Stimulated activated naive CD8-positive, alpha-beta T cell treated with anti-CD3 and anti-CD28 coated beads, Interleukin-15, Interleukin-2, amounts not matched to agents 100 ng/mL and 50 ng/mL, for 24 hours (primary cell): Measurements from ENCODE around the gene ZNF599.
"Not testable (repeated sequence)": the region's sequence is repeated elsewhere in the genome, so short reads cannot be mapped to it uniquely, and the experiment has no call there.

Source experiments
- H3K27ac Mint-ChIP-seq: one replicate; pipeline ENCODE4 v1.8.0; 2021; ENCODE audit warnings: mild to moderate bottlenecking, mixed read lengths
- H3K27me3 Mint-ChIP-seq: one replicate; pipeline ENCODE4 v1.8.0; 2021; ENCODE audit warnings: mixed read lengths
- H3K36me3 Mint-ChIP-seq: one replicate; pipeline ENCODE4 v1.8.0; 2021; ENCODE audit warnings: low read depth, mixed read lengths
- H3K4me1 Mint-ChIP-seq: one replicate; pipeline ENCODE4 v1.8.0; 2021; ENCODE audit warnings: low read depth, mixed read lengths
- H3K4me3 Mint-ChIP-seq: one replicate; pipeline ENCODE4 v1.8.0; 2021; ENCODE audit warnings: mild to moderate bottlenecking, mixed read lengths
- H3K9me3 Mint-ChIP-seq: one replicate; pipeline ENCODE4 v1.8.0; 2021; ENCODE audit warnings: mixed read lengths

Gene ZNF599

DNA sequence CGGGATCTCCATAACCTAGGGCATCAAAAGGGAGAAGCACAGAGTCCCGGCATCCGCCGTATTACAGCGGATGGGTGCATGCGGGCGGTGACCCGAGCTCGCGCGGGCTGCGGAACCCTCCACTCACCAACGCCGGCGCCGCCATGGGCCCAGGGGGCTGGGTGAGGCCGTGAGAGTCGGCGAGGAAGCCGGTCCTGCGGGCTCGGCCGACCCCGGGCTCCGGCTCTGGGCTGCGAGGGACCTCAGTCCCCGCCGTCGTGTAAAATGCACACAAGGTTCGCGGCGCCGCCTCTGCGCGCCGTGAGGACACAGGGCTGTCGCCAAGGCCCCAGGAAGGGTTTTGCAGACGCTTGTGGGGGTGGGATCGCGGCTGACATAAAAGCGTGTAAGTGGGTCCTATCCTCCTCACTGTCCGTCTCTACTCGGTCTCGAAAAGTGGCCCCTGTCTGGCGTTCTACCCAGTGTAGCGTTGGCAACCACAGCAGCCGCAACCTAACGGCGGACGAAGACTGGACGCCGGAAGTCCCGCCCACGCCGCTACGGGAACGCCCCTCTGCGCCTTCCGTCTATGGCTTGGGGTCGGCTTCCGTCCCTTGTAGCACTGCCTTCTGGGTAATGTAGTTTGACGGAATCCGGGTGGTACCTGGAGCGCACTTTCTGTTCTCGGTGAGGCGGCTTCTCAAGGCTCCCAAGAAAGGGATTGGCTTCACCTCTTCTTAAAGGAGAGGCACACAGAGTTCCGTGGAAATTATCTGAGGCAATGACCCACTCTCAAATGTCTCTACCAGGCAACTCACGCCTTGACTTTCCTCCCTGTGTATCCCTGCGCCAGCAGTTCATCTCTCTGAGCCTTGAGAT lies at the start of gene ZNF599:
Gene ZNF599, minus strand, starts transcription at position 519 of the 858 bp plus-strand sequence. Its CDS starts 374 bp downstream, at position 145.
- Mint-ChIP-seq H3K27ac (peak within 1 kb of the TSS; percentile 83), H3K4me3 (peak within 1 kb of the TSS; percentile 90), H3K9me3 (peaks cover 11% of the 10 kb centered on the region), H3K36me3 (peaks cover 23% of the 10 kb centered on the region), H3K4me1 (peaks cover 15% of the 10 kb centered on the region), H3K27me3 (peaks cover 10% of the 10 kb centered on the region)

DNA sequence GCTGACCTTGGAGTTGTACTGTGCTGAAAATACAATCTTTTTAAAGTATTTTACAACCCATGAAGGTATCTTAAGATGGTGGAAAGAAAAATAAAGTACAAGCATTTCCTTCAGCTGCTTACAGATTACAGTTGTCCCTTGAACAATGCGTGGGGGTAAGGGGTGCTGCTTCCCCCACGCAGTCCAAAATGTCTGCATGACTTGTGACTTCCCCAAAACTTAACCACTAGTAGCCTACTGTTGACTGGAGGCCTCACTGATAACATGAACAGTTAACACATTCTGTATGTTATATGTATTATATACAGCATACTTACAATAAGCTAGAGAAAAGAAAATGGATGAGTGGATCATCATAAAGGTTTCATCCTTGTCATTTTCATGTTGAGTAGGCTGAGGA lies 45.3 kb upstream of the ZNF599 start:
- Mint-ChIP-seq H3K27me3 (no peaks in the 10 kb centered on the region), H3K36me3 (peaks cover 13% of the 10 kb centered on the region), H3K4me1 (no peaks in the 10 kb centered on the region), H3K4me3 (no peak overlapping the region), H3K27ac (no peak overlapping the region), H3K9me3 (no peaks in the 10 kb centered on the region)

DNA sequence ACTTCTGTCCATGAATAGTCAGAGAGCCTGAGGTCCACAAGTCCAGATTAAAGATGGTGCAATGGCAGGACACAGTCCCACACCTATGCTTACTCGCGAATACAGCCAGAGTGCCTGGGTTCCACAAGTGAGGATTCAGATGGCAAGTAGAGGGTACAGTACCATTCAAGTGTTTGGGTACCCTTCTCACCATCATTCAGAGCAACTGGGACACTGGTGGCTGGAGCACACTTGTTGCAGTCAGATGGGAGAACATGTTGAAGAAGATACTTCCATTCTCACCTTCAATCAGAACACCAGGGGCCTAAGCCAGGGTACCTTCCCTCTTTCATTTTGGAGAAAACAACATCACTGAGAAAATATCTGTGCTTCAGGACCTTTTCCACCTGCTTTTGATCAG lies 43.7 kb upstream of the ZNF599 start:
- Mint-ChIP-seq H3K27ac (no peak overlapping the region), H3K36me3 (peaks cover 13% of the 10 kb centered on the region), H3K27me3 (no peaks in the 10 kb centered on the region), H3K9me3 (no peaks in the 10 kb centered on the region), H3K4me1 (no peaks in the 10 kb centered on the region), H3K4me3 (no peak overlapping the region)

DNA sequence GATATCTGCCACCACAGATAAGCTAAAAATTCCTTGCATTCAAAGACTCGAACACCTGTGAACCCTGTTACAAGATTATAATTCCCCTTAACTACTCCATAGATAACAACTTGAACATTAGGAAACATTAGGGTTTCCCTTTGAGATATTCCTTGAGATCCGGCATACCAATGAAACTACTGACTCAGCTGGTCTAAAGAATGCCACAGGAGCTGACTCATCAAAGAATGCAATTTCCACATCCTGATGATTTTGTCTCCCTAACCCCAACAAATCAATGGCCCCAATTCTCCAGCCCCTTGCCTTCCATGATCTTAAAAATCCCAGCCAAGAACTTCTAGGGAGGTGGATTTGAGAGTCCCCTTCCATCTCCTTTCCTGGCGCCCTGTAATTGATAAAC lies 35.6 kb upstream of the ZNF599 start:
- no peaks in the 10 kb centered on the region for H3K4me1 Mint-ChIP-seq
- H3K4me3 Mint-ChIP-seq, result no peak overlapping the region
- H3K36me3 Mint-ChIP-seq, result peaks cover 6% of the 10 kb centered on the region
- no peak overlapping the region for H3K27ac Mint-ChIP-seq
- no peaks in the 10 kb centered on the region for H3K27me3 Mint-ChIP-seq
- H3K9me3 Mint-ChIP-seq, result peaks cover 20% of the 10 kb centered on the region

DNA sequence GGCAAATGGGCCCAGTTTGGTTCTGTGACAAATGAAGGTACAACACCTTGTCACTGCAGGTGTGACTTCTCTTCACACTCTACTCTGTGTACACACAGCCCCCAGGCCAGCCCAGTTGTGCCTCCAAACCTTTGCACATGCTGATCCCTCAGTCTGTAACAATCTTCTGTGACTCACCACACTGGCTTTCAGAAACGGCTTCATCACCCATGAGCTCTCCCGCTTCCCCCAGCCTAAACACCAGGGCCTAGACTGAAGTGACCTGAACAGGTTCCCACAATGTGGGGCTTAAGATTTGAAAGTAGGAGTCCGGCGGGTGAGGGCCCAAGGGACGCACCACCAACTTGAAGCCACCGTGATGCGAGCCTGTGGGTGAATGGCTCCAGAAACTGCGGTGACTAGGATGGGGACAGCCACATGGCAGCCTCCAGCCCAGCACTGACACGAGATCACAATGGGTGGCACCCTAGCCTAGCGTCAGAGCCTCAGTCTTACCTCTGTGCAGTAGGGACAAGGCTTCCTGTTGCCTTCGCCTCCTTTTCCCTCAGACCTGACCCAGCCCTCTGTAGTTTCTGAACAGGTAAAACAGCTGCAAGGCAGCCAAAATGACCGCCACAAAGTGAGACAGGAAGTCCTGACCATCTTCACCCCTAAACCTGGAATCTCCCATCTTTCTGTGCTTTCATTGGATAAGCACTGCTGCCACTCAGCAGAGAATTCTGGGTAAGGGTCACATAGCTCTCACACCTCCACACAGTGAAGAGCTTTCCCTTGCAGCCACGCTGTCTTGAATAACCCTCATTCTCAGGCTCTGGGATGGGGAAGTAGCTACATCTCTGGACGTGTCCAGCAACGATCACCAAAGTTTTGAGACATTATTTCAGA lies 34.2 kb upstream of the ZNF599 start:
- Mint-ChIP-seq H3K36me3 (peaks cover 6% of the 10 kb centered on the region), H3K4me1 (no peaks in the 10 kb centered on the region), H3K27me3 (no peaks in the 10 kb centered on the region), H3K27ac (no peak overlapping the region), H3K9me3 (peaks cover 25% of the 10 kb centered on the region), H3K4me3 (no peak overlapping the region)

DNA sequence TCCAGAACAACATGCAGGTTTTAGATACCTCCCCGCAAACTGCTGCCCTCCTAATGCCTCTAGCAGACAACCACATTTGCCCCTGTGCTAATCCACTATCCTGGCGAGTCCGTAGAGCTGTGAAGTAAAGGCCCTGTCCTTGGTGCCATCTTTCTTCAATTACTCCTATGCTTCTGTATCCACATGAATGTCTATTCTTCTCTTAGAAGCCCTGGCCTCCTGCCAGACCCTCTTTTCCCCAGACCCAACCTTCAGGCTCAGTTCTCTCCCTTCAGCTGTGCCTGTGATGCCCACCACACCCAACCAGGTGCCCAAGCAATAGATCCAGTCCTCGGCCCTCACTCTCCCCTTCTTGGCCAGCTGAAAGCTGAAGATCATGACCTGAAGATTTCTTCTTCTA lies 31.1 kb upstream of the ZNF599 start:
- no peak overlapping the region for H3K27ac Mint-ChIP-seq
- H3K36me3 Mint-ChIP-seq, result no peaks in the 10 kb centered on the region
- no peaks in the 10 kb centered on the region for H3K27me3 Mint-ChIP-seq
- no peak overlapping the region for H3K4me3 Mint-ChIP-seq
- H3K9me3 Mint-ChIP-seq, result peaks cover 19% of the 10 kb centered on the region
- H3K4me1 Mint-ChIP-seq, result no peaks in the 10 kb centered on the region

DNA sequence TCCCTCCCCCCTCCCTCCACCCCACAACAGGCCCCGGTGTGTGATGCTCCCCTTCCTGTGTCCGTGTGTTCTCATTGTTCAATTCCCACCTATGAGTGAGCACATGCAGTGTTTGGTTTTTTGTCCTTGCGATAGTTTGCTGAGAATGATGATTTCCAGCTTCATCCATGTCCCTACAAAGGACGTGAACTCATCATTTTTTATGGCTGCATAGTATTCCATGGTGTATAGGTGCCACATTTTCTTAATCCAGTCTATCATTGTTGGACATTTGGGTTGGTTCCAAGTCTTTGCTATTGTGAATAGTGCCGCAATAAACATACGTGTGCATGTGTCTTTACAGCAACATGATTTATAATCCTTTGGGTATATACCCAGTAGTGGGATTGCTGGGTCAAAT lies 23.9 kb upstream of the ZNF599 start:
- H3K4me3 Mint-ChIP-seq, H3K27ac Mint-ChIP-seq, H3K4me1 Mint-ChIP-seq, H3K36me3 Mint-ChIP-seq, H3K27me3 Mint-ChIP-seq: not testable (repeated sequence)
- peaks cover 17% of the 10 kb centered on the region for H3K9me3 Mint-ChIP-seq

DNA sequence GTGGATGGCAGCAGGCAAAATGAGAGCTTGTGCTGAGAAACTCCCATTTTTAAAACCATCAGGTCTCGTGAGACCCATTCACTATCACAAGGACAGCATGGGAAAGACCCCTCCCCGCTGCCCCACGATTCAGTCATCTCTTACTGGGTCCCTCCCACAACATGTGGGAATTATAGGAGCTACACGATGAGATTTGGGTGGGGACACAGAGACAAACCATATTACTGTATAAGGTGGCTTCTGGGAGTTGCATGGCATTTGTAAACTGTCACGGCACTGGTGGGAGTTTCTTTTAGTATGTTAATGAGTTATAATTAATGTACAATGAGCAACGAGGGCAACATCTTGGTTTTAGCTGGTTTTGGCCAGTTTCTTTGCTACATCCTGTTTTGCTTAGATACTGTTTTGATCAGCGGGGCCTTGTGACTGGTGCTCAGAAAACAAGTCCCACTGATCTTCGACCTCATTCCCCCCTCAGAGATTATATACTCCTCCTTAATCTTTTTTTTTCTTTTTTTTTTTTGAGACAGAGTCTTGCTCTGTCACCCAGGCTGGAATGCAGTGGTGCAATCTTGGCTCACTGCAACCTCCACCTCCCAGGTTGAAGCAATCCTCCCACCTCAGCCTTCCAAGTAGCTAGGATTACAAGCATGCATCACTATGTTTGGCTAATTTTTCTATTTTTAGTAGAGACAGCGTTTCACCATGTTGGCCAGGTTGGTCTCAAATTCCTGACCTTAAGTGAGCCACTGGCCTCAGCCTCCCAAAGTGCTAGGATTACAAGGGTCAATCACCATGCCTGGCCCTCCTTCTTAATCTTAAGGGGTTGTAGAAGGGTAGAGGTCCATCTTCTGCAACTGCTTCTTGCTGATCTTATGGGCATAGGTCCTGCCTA lies 21.3 kb upstream of the ZNF599 start:
- Mint-ChIP-seq H3K9me3 (peaks cover 12% of the 10 kb centered on the region), H3K4me3 (no peak overlapping the region), H3K4me1 (peaks cover 7% of the 10 kb centered on the region), H3K27ac (no peak overlapping the region), H3K36me3 (no peaks in the 10 kb centered on the region), H3K27me3 (no peaks in the 10 kb centered on the region)

DNA sequence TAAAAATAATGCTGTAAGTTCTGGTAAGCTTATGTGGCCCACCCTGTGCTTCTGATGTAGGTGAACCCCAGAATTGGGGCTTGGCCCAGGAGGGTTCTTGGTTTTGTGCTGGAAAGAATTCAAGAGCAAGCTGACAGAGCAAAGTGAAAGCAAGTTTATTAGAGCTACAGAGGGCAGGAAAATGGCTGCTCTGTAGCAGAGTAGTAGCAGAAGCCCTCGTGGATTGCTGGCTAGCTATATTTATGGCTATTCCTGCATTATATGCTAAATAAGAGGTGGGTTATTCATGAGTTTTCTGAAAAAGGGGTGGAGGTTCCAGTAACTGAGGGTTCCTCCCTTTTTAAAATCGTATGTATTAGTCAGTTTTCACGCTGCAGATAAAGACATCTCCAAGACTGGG lies 20.6 kb upstream of the ZNF599 start:
- Mint-ChIP-seq H3K4me1 (peaks cover 7% of the 10 kb centered on the region), H3K27me3 (no peaks in the 10 kb centered on the region), H3K27ac (no peak overlapping the region), H3K4me3 (no peak overlapping the region), H3K36me3 (no peaks in the 10 kb centered on the region), H3K9me3 (peaks cover 8% of the 10 kb centered on the region)

DNA sequence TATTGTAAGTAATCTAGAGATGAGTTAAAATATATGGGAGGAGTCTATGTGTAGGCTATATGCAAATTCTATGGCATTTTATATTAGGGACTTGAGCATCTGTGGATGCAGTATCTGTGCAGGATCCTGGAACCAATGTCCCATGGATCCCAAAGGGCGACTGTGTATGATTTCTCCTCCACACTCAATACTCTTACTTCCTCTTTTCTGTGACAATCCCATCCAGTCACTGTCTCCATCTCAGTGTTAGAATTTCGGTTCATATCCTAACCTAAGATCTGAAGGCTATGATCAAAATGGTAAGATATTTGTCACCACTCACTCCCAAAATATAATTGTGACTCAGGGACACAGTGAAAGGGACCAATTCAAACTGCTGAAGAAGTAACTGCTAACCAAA lies 15.1 kb upstream of the ZNF599 start:
- Mint-ChIP-seq H3K4me1 (no peaks in the 10 kb centered on the region), H3K27me3 (no peaks in the 10 kb centered on the region), H3K27ac (no peak overlapping the region), H3K9me3 (no peaks in the 10 kb centered on the region), H3K36me3 (no peaks in the 10 kb centered on the region), H3K4me3 (no peak overlapping the region)

DNA sequence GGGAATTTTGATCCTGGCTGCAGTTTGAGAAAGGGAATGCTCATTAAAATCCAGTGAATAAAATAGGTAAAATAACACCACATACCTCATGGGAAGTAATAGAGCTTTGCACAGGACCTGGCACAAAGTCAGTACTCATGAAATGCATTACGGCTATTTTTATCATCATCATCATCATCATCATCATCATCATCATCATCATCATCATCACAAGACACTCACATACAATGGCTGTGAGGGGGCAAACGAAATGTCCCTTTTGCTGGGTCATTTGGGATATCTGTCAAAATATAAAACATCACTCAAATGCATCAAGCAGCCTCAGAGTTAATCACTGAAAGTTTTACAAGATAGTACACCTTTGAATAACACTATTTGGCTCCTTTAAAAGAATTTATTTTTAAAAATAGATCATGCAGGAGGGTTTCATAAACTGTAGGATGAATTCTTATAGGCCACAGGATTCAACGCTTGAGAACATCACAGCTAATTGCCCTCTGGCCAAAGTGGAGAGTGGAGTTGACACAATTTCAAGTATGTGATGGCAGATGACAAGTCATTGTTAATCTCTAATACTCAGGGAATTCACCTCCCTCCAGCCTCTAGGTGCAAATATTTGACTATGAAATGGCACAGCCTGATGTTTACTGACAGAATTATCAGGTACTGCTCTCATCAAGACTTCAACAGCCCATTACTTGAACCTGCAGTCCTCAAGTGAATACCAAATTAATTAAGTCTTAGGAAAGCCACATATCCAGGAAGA lies 14.2 kb upstream of the ZNF599 start:
- Mint-ChIP-seq H3K4me3 (no peak overlapping the region), H3K27me3 (no peaks in the 10 kb centered on the region), H3K27ac (no peak overlapping the region), H3K36me3 (no peaks in the 10 kb centered on the region), H3K4me1 (no peaks in the 10 kb centered on the region), H3K9me3 (no peaks in the 10 kb centered on the region)

DNA sequence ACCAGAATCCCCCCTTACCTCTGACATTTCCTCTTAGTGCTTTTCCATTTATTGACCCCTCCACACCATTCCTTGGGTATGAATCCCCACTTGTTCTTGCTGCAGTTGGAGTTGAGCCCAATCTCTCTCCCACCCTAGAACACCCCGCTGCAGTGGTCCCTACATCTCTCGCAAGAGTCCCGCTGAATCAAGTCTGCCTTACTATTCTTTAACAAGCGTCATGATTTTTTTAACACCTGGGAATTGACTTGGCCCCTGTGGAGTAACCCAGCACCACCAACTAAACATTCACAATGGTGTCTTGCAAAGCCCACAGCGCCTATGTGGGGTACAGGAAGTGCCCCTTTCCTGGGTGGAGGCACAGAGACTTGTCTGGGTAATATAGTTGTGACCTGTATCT lies 13.2 kb upstream of the ZNF599 start:
- Mint-ChIP-seq H3K36me3 (no peaks in the 10 kb centered on the region), H3K9me3 (no peaks in the 10 kb centered on the region)

DNA sequence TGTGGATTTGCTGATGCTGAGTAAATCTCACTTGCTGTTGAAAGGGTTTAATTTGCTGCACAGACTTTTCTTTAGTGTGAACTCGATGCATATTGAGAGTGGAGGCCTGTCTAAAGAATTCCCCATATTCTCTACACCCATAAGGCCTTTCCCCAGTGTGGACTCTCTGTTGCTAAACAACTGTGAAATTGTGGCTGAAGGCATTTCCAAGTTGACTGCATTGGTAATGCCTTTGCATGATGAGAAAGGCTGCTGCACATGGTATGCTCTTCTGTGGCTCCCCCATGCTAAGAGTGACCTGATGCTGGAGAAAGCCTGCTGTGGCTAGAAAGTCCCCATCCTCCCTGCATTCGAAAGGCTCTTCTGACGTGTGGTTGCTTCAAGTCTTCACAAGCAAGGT lies 6.6 kb upstream of the ZNF599 start:
- H3K36me3 Mint-ChIP-seq, result no peaks in the 10 kb centered on the region
- peaks cover 14% of the 10 kb centered on the region for H3K9me3 Mint-ChIP-seq
- H3K4me3 Mint-ChIP-seq, result no peak overlapping the region
- H3K4me1 Mint-ChIP-seq, result no peaks in the 10 kb centered on the region
- H3K27me3 Mint-ChIP-seq, result peaks cover 10% of the 10 kb centered on the region
- H3K27ac Mint-ChIP-seq, result no peak overlapping the region

More for the DNA sequence above, 13.2 kb upstream of the ZNF599 start:
- H3K4me1 Mint-ChIP-seq, result no peaks in the 10 kb centered on the region
- no peaks in the 10 kb centered on the region for H3K27me3 Mint-ChIP-seq
- no peak overlapping the region for H3K4me3 Mint-ChIP-seq
- no peak overlapping the region for H3K27ac Mint-ChIP-seq

DNA sequence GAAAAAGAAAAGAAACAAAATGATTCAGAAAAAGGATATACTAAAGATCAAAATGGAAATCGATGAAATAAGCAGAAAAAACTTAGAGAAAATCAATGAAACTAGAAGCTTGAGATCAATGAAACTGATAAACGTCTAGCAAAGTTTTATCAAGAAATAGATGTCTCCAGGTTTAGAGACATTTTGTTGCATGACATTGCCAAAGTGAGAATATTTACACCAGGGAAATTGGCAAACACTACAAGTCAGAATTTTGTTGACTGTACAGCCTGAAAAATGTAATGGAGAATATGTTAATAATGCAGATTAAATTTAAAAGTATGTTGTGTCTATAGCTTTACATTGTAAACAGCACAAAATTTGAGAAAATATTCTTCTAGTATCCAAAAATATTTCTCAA lies 5.3 kb upstream of the ZNF599 start:
- H3K36me3 Mint-ChIP-seq, result no peaks in the 10 kb centered on the region
- peaks cover 14% of the 10 kb centered on the region for H3K9me3 Mint-ChIP-seq
- H3K4me3 Mint-ChIP-seq, result no peak overlapping the region
- no peak overlapping the region for H3K27ac Mint-ChIP-seq
- H3K4me1 Mint-ChIP-seq, result no peaks in the 10 kb centered on the region
- H3K27me3 Mint-ChIP-seq, result peaks cover 10% of the 10 kb centered on the region
